Liver (tissue), 9 donors: ENCODE data around the gene MTLN. TPM values are rescaled to one million over a fixed set of nuclear protein-coding genes. Genes with fewer than 3 reads are reported as not detected.
"Not testable (repeated sequence)": the region's sequence is repeated elsewhere in the genome, so short reads cannot be mapped to it uniquely, and the experiment has no call there.

ENCODE experiments used
- DNase-seq: peaks from one replicate; pipeline ENCODE4 v3.0.0-alpha.2; 2017; ENCODE audit warnings: low spot score
- H3K27ac ChIP-seq, 2 donors: one replicate each; pipeline ENCODE4 v1.7.0; 2013; ENCODE audit warnings: inconsistent platforms in 2 of 2, low read length in 2 of 2, control low read depth in 1 of 2, low read depth in 1 of 2, mild to moderate bottlenecking in 1 of 2
- H3K27me3 ChIP-seq, 4 donors: one replicate each; pipeline versions ENCODE4 v1.6.1 to v1.7.0; 2013; ENCODE audit warnings: low read length in 3 of 4, inconsistent platforms in 1 of 4, mild to moderate bottlenecking in 1 of 4, moderate library complexity in 1 of 4; ENCODE audit not compliant: control insufficient read depth in 4 of 4, insufficient read depth in 4 of 4
- H3K36me3 ChIP-seq, 4 donors: one replicate each; pipeline versions ENCODE4 v1.6.1 to v1.7.0; 2013; ENCODE audit warnings: low read length in 3 of 4, mild to moderate bottlenecking in 3 of 4, low read depth in 1 of 4, moderate library complexity in 1 of 4; ENCODE audit not compliant: control insufficient read depth in 4 of 4, insufficient read depth in 3 of 4
- H3K4me1 ChIP-seq, 4 donors: one replicate each; pipeline versions ENCODE4 v1.6.1 to v1.7.0; 2013; ENCODE audit warnings: low read length in 3 of 4, mild to moderate bottlenecking in 3 of 4, moderate library complexity in 1 of 4; ENCODE audit not compliant: control insufficient read depth in 4 of 4, insufficient read depth in 4 of 4
- H3K4me3 ChIP-seq, 3 donors: one replicate each; pipeline versions ENCODE4 v1.6.1 to v1.7.0; 2013; ENCODE audit warnings: low read length in 3 of 3, control low read depth in 1 of 3, low read depth in 1 of 3, mild to moderate bottlenecking in 1 of 3
- H3K9ac ChIP-seq, 2 donors: one replicate each; pipeline ENCODE4 v1.7.0; 2013; ENCODE audit warnings: low read length in 2 of 2, mild to moderate bottlenecking in 2 of 2, moderate library complexity in 2 of 2, control low read depth in 1 of 2, low read depth in 1 of 2
- H3K9me3 ChIP-seq, 4 donors: one replicate each; pipeline versions ENCODE4 v1.6.1 to v1.7.0; 2013; ENCODE audit warnings: low read length in 3 of 4; ENCODE audit not compliant: control insufficient read depth in 4 of 4
- ATF3 ChIP-seq: IDR thresholded peaks from 2 replicates; pipeline ENCODE4 v1.6.1; 2016; ENCODE audit warnings: antibody characterized with exemption
- CTCF ChIP-seq: fragments of 150-350 bp; IDR thresholded peaks from 2 replicates; pipeline ENCODE4 v1.5.1; 2017; ENCODE audit warnings: improper control_type of control experiment, low read depth, low read length; ENCODE audit not compliant: missing input control
- MAX ChIP-seq: IDR thresholded peaks from 2 replicates; pipeline ENCODE4 v1.6.1; 2016; ENCODE audit warnings: antibody characterized with exemption
- NR2F2 ChIP-seq: IDR thresholded peaks from 2 replicates; pipeline ENCODE4 v1.6.1; 2016; ENCODE audit warnings: antibody characterized with exemption
- RAD21 ChIP-seq, 2 donors: IDR thresholded peaks; 2 replicates each; pipeline ENCODE4 v1.6.1; 2016; ENCODE audit warnings: antibody characterized with exemption in 2 of 2, mild to moderate bottlenecking in 2 of 2
- REST ChIP-seq: IDR thresholded peaks from 2 replicates; pipeline ENCODE4 v1.6.1; 2016; ENCODE audit warnings: antibody characterized with exemption, mild to moderate bottlenecking
- RXRA ChIP-seq, 2 donors: IDR thresholded peaks; 2 replicates each; pipeline ENCODE4 v1.6.1; 2017 to 2018; ENCODE audit warnings: antibody characterized with exemption in 2 of 2, mild to moderate bottlenecking in 1 of 2
- WGBS: extraction: QIAGEN DNeasy Blood & Tissue Kit; methylation state at CpG from one replicate; pipeline ENCODE4 v1.1.7; 2013; 5-methylcytosine and 5-hydroxymethylcytosine counted together
- polyA plus RNA-seq, 2 donors: library from polyadenylated mRNA; stranded (reverse) in 1 of 2; unstranded in 1 of 2; fragments of 200-250 nt in 1 of 2; fragments of >200 nt in 1 of 2; fragmentation: Nextera tagmentation in 1 of 2; extraction: Ambion mirVana in 1 of 2; gene quantifications; one replicate each; pipeline versions ENCODE4 v1.2.1 to v1.2.3, GENCODE V29; 2013 to 2015
- total RNA-seq, 2 donors: library from RNA; depleted of rRNA; stranded (reverse); fragments of >200 nt; gene quantifications; one replicate each; pipeline ENCODE4 v1.2.3, GENCODE V29; 2014
- donor health status: healthy.
- donor health status: healthy.
- donor health status: healthy.
- donor health status: healthy.
- donor health status: healthy.

MTLN gene
- total and polyA plus RNA-seq, 4 donors: 29.6 to 86.4 (median 65.5) TPM

GRCh38 chr2:110215091-110215490, 2.7 kb upstream of the MTLN start (continued):
- TF ChIP-seq REST: no peak

GRCh38 chr2:110213522-110213921, 1.2 kb upstream of the MTLN start:
- DNase-seq, H3K27ac ChIP-seq, H3K27me3 ChIP-seq, H3K4me1 ChIP-seq, H3K9ac ChIP-seq, H3K9me3 ChIP-seq, H3K4me3 ChIP-seq, H3K36me3 ChIP-seq: not testable (repeated sequence)
- 95% methylated on average over 3 of the region's 3 CpGs for whole genome bisulfite sequencing

- peaks cover 0 to 16% (median 10%) of the 10 kb centered on the region in 4 donors for H3K4me1 ChIP-seq
- DNase-seq: no peak
- H3K9ac ChIP-seq: no peak overlapping the region
- H3K27me3 ChIP-seq: no peaks in the 10 kb centered on the region
- H3K9me3 ChIP-seq: no peaks in the 10 kb centered on the region
- H3K27ac ChIP-seq: no peak overlapping the region
- peaks cover 0 to 9% (median 3%) of the 10 kb centered on the region in 4 donors for H3K36me3 ChIP-seq
- no peak overlapping the region for H3K4me3 ChIP-seq
- 72% methylated on average over 3 of the region's 3 CpGs for WGBS
- TF ChIP-seq MAX (no peak), NR2F2 (no peak), ATF3 (no peak), RAD21 (IDR thresholded peaks at IDR 0.05) (no peak), RXRA (IDR thresholded peaks at IDR 0.05) (no peak), CTCF (no peak)
These were observed 6.5 kb downstream of the MTLN start for GRCh38 chr2:110205660-110206455.
